Peyer's patch (tissue), 4 donors: Measurements from ENCODE around the gene OSBPL10. TPM values are rescaled to one million over a fixed set of nuclear protein-coding genes. Genes with fewer than 3 reads are reported as not detected.

Experiments
- DNase-seq, 3 donors: peaks; one replicate each; pipeline ENCODE4 v3.0.0-alpha.2; 2017 to 2019
- H3K27ac ChIP-seq, 4 donors: fragments of 200-600 bp; sonication (generic); one replicate each; pipeline ENCODE4 v1.5.1; 2016 to 2019
- H3K27me3 ChIP-seq, 2 donors: fragments of 200-600 bp; sonication (generic); one replicate each; pipeline ENCODE4 v1.5.1; 2019
- H3K36me3 ChIP-seq, 3 donors: fragments of 200-600 bp; sonication (generic); one replicate each; pipeline ENCODE4 v1.5.1; 2016 to 2019
- H3K4me1 ChIP-seq, 4 donors: fragments of 200-600 bp; sonication (generic); one replicate each; pipeline ENCODE4 v1.5.1; 2016 to 2019
- H3K4me3 ChIP-seq, 4 donors: fragments of 200-600 bp; sonication (generic); 1 replicate in 3 of 4; 2 replicates in 1 of 4; pipeline ENCODE4 v1.5.1; 2016 to 2019; ENCODE audit warnings: mild to moderate bottlenecking in 1 of 4
- H3K9me3 ChIP-seq, 4 donors: fragments of 200-600 bp; sonication (generic); one replicate each; pipeline ENCODE4 v1.5.1; 2016 to 2019; ENCODE audit warnings: mild to moderate bottlenecking in 1 of 4
- CTCF ChIP-seq, 6 experiments: fragments of 450-650 bp in 4 of 6; fragments of 200-600 bp in 2 of 6; sonication (generic) in 1 of 6; IDR thresholded peaks; one replicate each; pipeline ENCODE4 v1.5.1; 2017 to 2019; ENCODE audit warnings: antibody characterized with exemption in 6 of 6, mild to moderate bottlenecking in 3 of 6, moderate library complexity in 1 of 6
- POLR2A ChIP-seq, 2 donors: fragments of 450-650 bp; IDR thresholded peaks; one replicate each; pipeline ENCODE4 v1.5.1; 2017; ENCODE audit warnings: antibody characterized with exemption in 2 of 2, mild to moderate bottlenecking in 2 of 2, moderate library complexity in 2 of 2
- total RNA-seq, 4 donors: library from RNA; depleted of rRNA; stranded (reverse); fragments of >200 nt; gene quantifications; one replicate each; pipeline ENCODE4 v1.1.0, GENCODE V29; 2016

The OSBPL10 gene
- total RNA-seq, 4 donors from 2014 or later: 18.5 to 128 (median 60.5) TPM

DNA sequence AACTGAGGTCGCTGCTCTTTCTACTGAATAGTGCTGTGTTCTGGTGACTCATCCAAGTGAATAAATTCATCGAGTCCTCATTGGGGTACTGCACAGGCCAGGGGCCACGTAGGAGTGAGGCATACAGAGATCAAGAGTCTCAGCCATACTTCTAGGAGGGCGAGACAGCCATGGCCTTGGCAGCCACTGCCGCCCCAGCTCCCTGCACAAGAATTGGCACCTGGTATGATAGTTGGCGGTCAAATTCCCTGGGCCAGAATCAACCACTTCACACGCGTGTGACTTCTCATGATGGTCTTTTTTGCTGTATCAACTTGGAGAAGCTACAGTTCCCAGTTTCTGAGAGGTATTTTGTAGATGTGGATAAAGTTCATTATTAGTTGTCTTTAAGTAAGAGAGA, 161.6 kb downstream of the OSBPL10 start:
- no peaks in the 10 kb centered on the region for H3K9me3 ChIP-seq
- TF ChIP-seq CTCF (IDR thresholded peaks at IDR 0.05): no peak
- TF ChIP-seq POLR2A (IDR thresholded peaks at IDR 0.05): no peak
- H3K4me3 ChIP-seq: no peak overlapping the region
- H3K27me3 ChIP-seq: no peaks in the 10 kb centered on the region
- DNase-seq: no peak
- no peaks in the 10 kb centered on the region for H3K36me3 ChIP-seq
- no peak overlapping the region for H3K27ac ChIP-seq
- no peaks in the 10 kb centered on the region for H3K4me1 ChIP-seq

DNA sequence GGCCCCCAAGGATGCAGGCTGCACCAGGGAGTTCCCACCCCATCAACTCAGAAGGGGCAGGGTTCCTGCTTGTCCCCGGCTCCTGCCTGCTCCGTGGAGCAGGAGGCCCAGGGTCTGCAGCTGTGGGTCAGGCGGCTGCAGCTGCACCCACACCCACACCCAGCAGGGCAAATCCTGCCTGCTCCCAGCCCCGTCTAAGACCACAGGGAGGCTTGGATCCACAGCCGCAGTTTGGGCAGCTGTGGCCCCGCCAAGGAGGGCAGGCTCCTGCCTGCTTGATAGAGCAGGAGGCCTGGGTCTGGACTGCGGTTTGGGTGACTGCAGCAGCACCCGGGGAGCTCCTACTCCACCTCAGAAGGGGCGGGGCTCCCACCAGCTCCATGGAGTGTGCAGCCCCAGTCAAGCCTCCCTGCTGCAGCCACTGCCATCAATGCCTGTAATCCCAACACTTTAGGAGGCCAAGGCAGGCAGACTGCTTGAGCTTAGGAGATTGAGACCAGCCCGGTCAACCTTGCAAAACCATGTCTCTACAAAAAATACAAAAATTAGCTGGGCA, 163.6 kb downstream of the OSBPL10 start:
- Histone ChIP-seq H3K27ac (no peak overlapping the region), H3K4me1 (no peaks in the 10 kb centered on the region), H3K9me3 (no peaks in the 10 kb centered on the region), H3K4me3 (no peak overlapping the region), H3K27me3 (no peaks in the 10 kb centered on the region), H3K36me3 (no peaks in the 10 kb centered on the region)
- DNase-seq: no peak
- no peak for TF ChIP-seq CTCF (IDR thresholded peaks at IDR 0.05)
- no peak for TF ChIP-seq POLR2A (IDR thresholded peaks at IDR 0.05)

GRCh38 chr3:31815631-31816440, 165.2 kb downstream of the OSBPL10 start:
- no peaks in the 10 kb centered on the region for H3K9me3 ChIP-seq
- H3K36me3 ChIP-seq: no peaks in the 10 kb centered on the region
- H3K4me3 ChIP-seq: no peak overlapping the region
- H3K27me3 ChIP-seq: no peaks in the 10 kb centered on the region
- H3K4me1 ChIP-seq: no peaks in the 10 kb centered on the region
- TF ChIP-seq CTCF (IDR thresholded peaks at IDR 0.05) (no peak), POLR2A (IDR thresholded peaks at IDR 0.05) (no peak)
- no peak overlapping the region for H3K27ac ChIP-seq
- DNase-seq: no peak

GRCh38 chr3:31815006-31815405, 166.1 kb downstream of the OSBPL10 start:
- H3K4me3 ChIP-seq: no peak overlapping the region
- TF ChIP-seq POLR2A (IDR thresholded peaks at IDR 0.05): no peak
- TF ChIP-seq CTCF (IDR thresholded peaks at IDR 0.05): no peak
- no peaks in the 10 kb centered on the region for H3K4me1 ChIP-seq
- no peaks in the 10 kb centered on the region for H3K36me3 ChIP-seq
- no peaks in the 10 kb centered on the region for H3K9me3 ChIP-seq
- no peak overlapping the region for H3K27ac ChIP-seq
- H3K27me3 ChIP-seq: no peaks in the 10 kb centered on the region
- DNase-seq: no peak

DNA sequence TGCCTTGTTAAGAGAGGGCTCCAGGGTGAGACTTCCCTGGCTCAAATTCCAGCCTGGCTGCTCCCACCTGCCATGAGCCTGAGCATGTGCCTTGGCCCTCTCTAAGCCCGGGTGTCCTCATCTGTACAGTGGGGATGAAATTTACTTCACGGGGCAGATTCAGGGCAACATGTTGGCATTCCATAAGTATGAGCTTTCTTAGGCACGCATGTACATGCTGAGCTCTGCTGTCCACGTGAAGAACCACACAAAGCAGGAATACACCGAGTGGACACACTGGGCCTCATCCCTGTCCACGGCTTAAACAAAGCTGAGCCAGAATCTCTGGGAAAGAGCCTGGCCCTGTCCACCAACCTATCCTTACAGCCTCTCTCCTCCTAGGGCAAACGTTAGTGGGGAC, 167.4 kb downstream of the OSBPL10 start:
- Histone ChIP-seq H3K27me3 (no peaks in the 10 kb centered on the region), H3K4me1 (no peaks in the 10 kb centered on the region), H3K4me3 (no peak overlapping the region), H3K36me3 (no peaks in the 10 kb centered on the region), H3K9me3 (no peaks in the 10 kb centered on the region), H3K27ac (no peak overlapping the region)
- DNase-seq: no peak
- TF ChIP-seq POLR2A (IDR thresholded peaks at IDR 0.05): no peak
- TF ChIP-seq CTCF (IDR thresholded peaks at IDR 0.05): no peak
